Loucy (cell line): Measurements from ENCODE around the gene BCORL1.

Source experiments
- H2AFZ ChIP-seq: fragments of 200-600 bp; sonication (generic); 2 replicates; pipeline ENCODE4 v1.6.0; 2016; ENCODE audit warnings: antibody characterized with exemption, mild to moderate bottlenecking, low read length, moderate library complexity
- H3F3A ChIP-seq: fragments of 200-600 bp; 2 replicates; pipeline ENCODE4 v1.6.0; 2016; ENCODE audit warnings: antibody characterized with exemption, low read depth, mild to moderate bottlenecking
- H3K27me3 ChIP-seq: fragments of 200-600 bp; sonication (generic); 2 replicates; pipeline ENCODE4 v1.6.1; 2014; ENCODE audit warnings: low read length, mild to moderate bottlenecking; ENCODE audit not compliant: insufficient read depth, poor library complexity, severe bottlenecking
- H3K36me3 ChIP-seq: fragments of 200-600 bp; sonication (generic); 2 replicates; pipeline ENCODE4 v1.6.1; 2016; ENCODE audit warnings: low read length; ENCODE audit not compliant: insufficient read depth
- H3K4me1 ChIP-seq: fragments of 200-600 bp; sonication (generic); 2 replicates; pipeline ENCODE4 v1.5.1; 2014; ENCODE audit warnings: low read length, mild to moderate bottlenecking; ENCODE audit not compliant: insufficient read depth, poor library complexity, severe bottlenecking
- H3K4me2 ChIP-seq: fragments of 200-600 bp; sonication (generic); 2 replicates; pipeline ENCODE4 v1.6.0; 2014; ENCODE audit warnings: antibody characterized with exemption, low read length, low read depth, mild to moderate bottlenecking; ENCODE audit not compliant: poor library complexity, severe bottlenecking
- H3K4me3 ChIP-seq: fragments of 200-600 bp; sonication (generic); 2 replicates; pipeline ENCODE4 v1.5.1; 2014; ENCODE audit warnings: low read length, mild to moderate bottlenecking, mixed read lengths; ENCODE audit not compliant: poor library complexity, severe bottlenecking
- H3K79me2 ChIP-seq: fragments of 200-600 bp; sonication (generic); 2 replicates; pipeline ENCODE4 v1.6.1; 2014; ENCODE audit warnings: low read length; ENCODE audit not compliant: insufficient read depth
- H3K9ac ChIP-seq: fragments of 200-600 bp; sonication (generic); 2 replicates; pipeline ENCODE4 v1.6.0; 2014; ENCODE audit warnings: mild to moderate bottlenecking, low read depth, low read length, moderate library complexity; ENCODE audit not compliant: poor library complexity, severe bottlenecking
- H3K9me2 ChIP-seq: fragments of 200-600 bp; sonication (generic); replicated peaks from 2 replicates; pipeline ENCODE4 v1.6.1; 2016; ENCODE audit warnings: low read depth, low read length, mixed read lengths
- H3K9me3 ChIP-seq: fragments of 200-600 bp; sonication (generic); 2 replicates; pipeline ENCODE4 v1.6.1; 2014; ENCODE audit warnings: mild to moderate bottlenecking, antibody characterized with exemption, low read length, low read depth; ENCODE audit not compliant: insufficient read depth
- H4K20me1 ChIP-seq: fragments of 200-600 bp; sonication (generic); 2 replicates; pipeline ENCODE4 v1.6.0; 2014; ENCODE audit warnings: antibody characterized with exemption, low read length, mild to moderate bottlenecking; ENCODE audit not compliant: insufficient read depth, poor library complexity, severe bottlenecking
- CTCF ChIP-seq: fragments of 200-600 bp; sonication (generic); conservative IDR thresholded peaks from 2 replicates; pipeline ENCODE4 v1.5.1; 2014; ENCODE audit warnings: mild to moderate bottlenecking, antibody characterized with exemption, low read length
- EZH2phosphoT487 ChIP-seq: fragments of 200-600 bp; IDR thresholded peaks from 2 replicates; pipeline ENCODE4 v1.6.1; 2018; ENCODE audit warnings: antibody characterized with exemption, mild to moderate bottlenecking, moderate library complexity, borderline replicate concordance

Gene BCORL1

GRCh38 chrX:129953334-129953648, 29.1 kb upstream of the BCORL1 start:
- Histone ChIP-seq H3K79me2 (peaks cover 11% of the 10 kb centered on the region), H3K4me1 (peaks cover 50% of the 10 kb centered on the region), H3F3A (no peaks in the 10 kb centered on the region), H3K9me2 (no peaks in the 10 kb centered on the region), H2AFZ (no peak overlapping the region), H3K4me2 (peak overlapping the region; percentile 91), H3K9me3 (no peaks in the 10 kb centered on the region), H3K27me3 (no peaks in the 10 kb centered on the region), H3K4me3 (peak overlapping the region; percentile 73), H3K36me3 (no peaks in the 10 kb centered on the region), H3K9ac (peak overlapping the region; percentile 94), H4K20me1 (no peaks in the 10 kb centered on the region)
- TF ChIP-seq CTCF (no peak), EZH2phosphoT487 (no peak)

GRCh38 chrX:129953881-129954280, 28.6 kb upstream of the BCORL1 start:
- Histone ChIP-seq H3F3A (no peaks in the 10 kb centered on the region), H3K36me3 (no peaks in the 10 kb centered on the region), H3K79me2 (peaks cover 11% of the 10 kb centered on the region), H3K4me1 (peaks cover 56% of the 10 kb centered on the region), H2AFZ (no peak overlapping the region), H3K4me2 (peak overlapping the region; percentile 91), H3K9me2 (no peaks in the 10 kb centered on the region), H3K4me3 (peak overlapping the region; percentile 73), H4K20me1 (no peaks in the 10 kb centered on the region), H3K9ac (peak overlapping the region; percentile 94), H3K27me3 (no peaks in the 10 kb centered on the region), H3K9me3 (no peaks in the 10 kb centered on the region)
- no peak for TF ChIP-seq CTCF
- TF ChIP-seq EZH2phosphoT487 = no peak

- H2AFZ ChIP-seq = no peak overlapping the region
- no peak overlapping the region for H3K9ac ChIP-seq
- H3K27me3 ChIP-seq = no peaks in the 10 kb centered on the region
- no peak for TF ChIP-seq CTCF
- no peak for TF ChIP-seq EZH2phosphoT487
- peaks cover 17% of the 10 kb centered on the region for H3K79me2 ChIP-seq
- H3K36me3 ChIP-seq = no peaks in the 10 kb centered on the region
- H3K4me1 ChIP-seq = peaks cover 65% of the 10 kb centered on the region
- H3K4me2 ChIP-seq = peak overlapping the region; percentile 91
- no peak overlapping the region for H3K4me3 ChIP-seq
- H3K9me2 ChIP-seq = no peaks in the 10 kb centered on the region
- H3K9me3 ChIP-seq = no peaks in the 10 kb centered on the region
- H3F3A ChIP-seq = no peaks in the 10 kb centered on the region
- H4K20me1 ChIP-seq = no peaks in the 10 kb centered on the region
These were observed 27.6 kb upstream of the BCORL1 start for GRCh38 chrX:129954804-129955203.
